ENCODE results near the gene TNFSF10. TPM values are rescaled to one million over a fixed set of nuclear protein-coding genes. Genes with fewer than 3 reads are reported as not detected.

The TNFSF10 gene
- total and polyA plus RNA-seq, 10 of the 15 experiments (the other 5 are each of a cell fraction or from before 2014, with no cell fraction given): 2.1 to 12.3 (median 4.4) TPM

DNA sequence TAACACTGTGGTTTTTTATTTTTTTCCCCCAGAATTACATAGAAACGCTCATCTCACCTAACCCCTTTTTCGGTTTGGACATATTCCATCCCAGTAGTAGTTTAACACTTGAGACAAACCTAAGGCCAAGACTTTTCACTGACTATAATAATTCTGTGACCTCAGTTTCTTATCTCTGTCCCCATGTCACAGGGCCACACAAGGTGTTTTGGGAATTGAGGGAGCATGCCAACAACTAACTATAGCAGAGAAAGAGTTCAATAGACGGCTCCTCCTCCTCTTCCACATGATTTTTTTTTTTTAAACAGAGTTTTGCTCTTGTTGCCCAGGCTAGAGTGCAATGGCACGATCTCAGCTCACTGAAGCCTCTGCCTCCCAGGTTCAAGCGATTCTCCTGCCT lies 47.5 kb downstream of the TNFSF10 start (continued):
- TF ChIP-seq, protein P1, sequence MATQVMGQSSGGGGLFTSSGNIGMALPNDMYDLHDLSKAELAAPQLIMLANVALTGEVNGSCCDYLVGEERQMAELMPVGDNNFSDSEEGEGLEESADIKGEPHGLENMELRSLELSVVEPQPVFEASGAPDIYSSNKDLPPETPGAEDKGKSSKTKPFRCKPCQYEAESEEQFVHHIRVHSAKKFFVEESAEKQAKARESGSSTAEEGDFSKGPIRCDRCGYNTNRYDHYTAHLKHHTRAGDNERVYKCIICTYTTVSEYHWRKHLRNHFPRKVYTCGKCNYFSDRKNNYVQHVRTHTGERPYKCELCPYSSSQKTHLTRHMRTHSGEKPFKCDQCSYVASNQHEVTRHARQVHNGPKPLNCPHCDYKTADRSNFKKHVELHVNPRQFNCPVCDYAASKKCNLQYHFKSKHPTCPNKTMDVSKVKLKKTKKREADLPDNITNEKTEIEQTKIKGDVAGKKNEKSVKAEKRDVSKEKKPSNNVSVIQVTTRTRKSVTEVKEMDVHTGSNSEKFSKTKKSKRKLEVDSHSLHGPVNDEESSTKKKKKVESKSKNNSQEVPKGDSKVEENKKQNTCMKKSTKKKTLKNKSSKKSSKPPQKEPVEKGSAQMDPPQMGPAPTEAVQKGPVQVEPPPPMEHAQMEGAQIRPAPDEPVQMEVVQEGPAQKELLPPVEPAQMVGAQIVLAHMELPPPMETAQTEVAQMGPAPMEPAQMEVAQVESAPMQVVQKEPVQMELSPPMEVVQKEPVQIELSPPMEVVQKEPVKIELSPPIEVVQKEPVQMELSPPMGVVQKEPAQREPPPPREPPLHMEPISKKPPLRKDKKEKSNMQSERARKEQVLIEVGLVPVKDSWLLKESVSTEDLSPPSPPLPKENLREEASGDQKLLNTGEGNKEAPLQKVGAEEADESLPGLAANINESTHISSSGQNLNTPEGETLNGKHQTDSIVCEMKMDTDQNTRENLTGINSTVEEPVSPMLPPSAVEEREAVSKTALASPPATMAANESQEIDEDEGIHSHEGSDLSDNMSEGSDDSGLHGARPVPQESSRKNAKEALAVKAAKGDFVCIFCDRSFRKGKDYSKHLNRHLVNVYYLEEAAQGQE (IDR thresholded peaks at IDR 0.05; ENCODE audit: low read depth, low read length): no peak
- no peak for TF ChIP-seq CBFB (IDR thresholded peaks at IDR 0.05; ENCODE audit: low read depth)
- TF ChIP-seq SPI1 (IDR thresholded peaks at IDR 0.05; ENCODE audit: borderline replicate concordance, insufficient read depth, low read depth, low read length): no peak
- no peak for TF ChIP-seq SMAD5 (IDR thresholded peaks at IDR 0.05; ENCODE audit: low read depth)
- TF ChIP-seq, protein P2, sequence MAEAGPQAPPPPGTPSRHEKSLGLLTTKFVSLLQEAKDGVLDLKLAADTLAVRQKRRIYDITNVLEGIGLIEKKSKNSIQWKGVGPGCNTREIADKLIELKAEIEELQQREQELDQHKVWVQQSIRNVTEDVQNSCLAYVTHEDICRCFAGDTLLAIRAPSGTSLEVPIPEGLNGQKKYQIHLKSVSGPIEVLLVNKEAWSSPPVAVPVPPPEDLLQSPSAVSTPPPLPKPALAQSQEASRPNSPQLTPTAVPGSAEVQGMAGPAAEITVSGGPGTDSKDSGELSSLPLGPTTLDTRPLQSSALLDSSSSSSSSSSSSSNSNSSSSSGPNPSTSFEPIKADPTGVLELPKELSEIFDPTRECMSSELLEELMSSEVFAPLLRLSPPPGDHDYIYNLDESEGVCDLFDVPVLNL (IDR thresholded peaks at IDR 0.05; ENCODE audit: low read depth, low read length): no peak
- TF ChIP-seq POLR2A (IDR thresholded peaks at IDR 0.05; ENCODE audit: low read depth, low read length): no peak
- TF ChIP-seq ZNF274 (IDR thresholded peaks at IDR 0.05; ENCODE audit: insufficient read depth, insufficient read length): no peak
- TF ChIP-seq, protein P3, sequence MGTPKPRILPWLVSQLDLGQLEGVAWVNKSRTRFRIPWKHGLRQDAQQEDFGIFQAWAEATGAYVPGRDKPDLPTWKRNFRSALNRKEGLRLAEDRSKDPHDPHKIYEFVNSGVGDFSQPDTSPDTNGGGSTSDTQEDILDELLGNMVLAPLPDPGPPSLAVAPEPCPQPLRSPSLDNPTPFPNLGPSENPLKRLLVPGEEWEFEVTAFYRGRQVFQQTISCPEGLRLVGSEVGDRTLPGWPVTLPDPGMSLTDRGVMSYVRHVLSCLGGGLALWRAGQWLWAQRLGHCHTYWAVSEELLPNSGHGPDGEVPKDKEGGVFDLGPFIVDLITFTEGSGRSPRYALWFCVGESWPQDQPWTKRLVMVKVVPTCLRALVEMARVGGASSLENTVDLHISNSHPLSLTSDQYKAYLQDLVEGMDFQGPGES (IDR thresholded peaks at IDR 0.05): no peak
- no peak for TF ChIP-seq NRF1 (conservative IDR thresholded peaks at IDR 0.05; ENCODE audit: low read depth, low read length)

All from GM12878 (cell line).